Measurements from ENCODE around the gene MPDU1.
A peak's percentile ranks its signal among the peaks of the same experiment; 100 is the strongest.

Gene MPDU1

GRCh38 chr17:7583253-7584109 lies at the start of gene MPDU1:
MPDU1 (plus strand) TSS chr17:7583852; CDS start chr17:7583863, 11 bp downstream.
- peak; percentile 92 to 93 for DNase-seq

- no peak for DNase-seq
These were observed 45.6 kb upstream of the MPDU1 start for GRCh38 chr17:7538050-7538449.

GRCh38 chr17:7538891-7539545 lies 44.6 kb upstream of the MPDU1 start:
- no peak for DNase-seq

- DNase-seq = no peak
These were observed 42.5 kb upstream of the MPDU1 start for GRCh38 chr17:7541074-7541621.

- no peak for DNase-seq
These were observed 38.7 kb upstream of the MPDU1 start for GRCh38 chr17:7544911-7545310.

GRCh38 chr17:7548585-7549400 lies 34.9 kb upstream of the MPDU1 start, which contains the start of gene TNFSF12:
TNFSF12 (plus strand) TSS chr17:7549058; CDS start chr17:7549154, 96 bp downstream.
- peak; percentile 38 to 54 for DNase-seq

- DNase-seq = peak; percentile 33 to 45
These were observed 34.1 kb upstream of the MPDU1 start for GRCh38 chr17:7549401-7550055.

- DNase-seq = no peak
These were observed 33.3 kb upstream of the MPDU1 start for GRCh38 chr17:7550344-7550743.

- no peak for DNase-seq
These were observed 32.3 kb upstream of the MPDU1 start for GRCh38 chr17:7551396-7551795.

GRCh38 chr17:7552621-7553051 lies 31.0 kb upstream of the MPDU1 start:
- DNase-seq = no peak

GRCh38 chr17:7553356-7553755 lies 30.3 kb upstream of the MPDU1 start:
- no peak for DNase-seq

- DNase-seq = no peak
These were observed 28.2 kb upstream of the MPDU1 start for GRCh38 chr17:7555320-7555948.

- DNase-seq = no peak
These were observed 27.0 kb upstream of the MPDU1 start for GRCh38 chr17:7556627-7557026.

- no peak for DNase-seq
These were observed 26.4 kb upstream of the MPDU1 start for GRCh38 chr17:7557147-7557764.

- no peak for DNase-seq
These were observed 25.7 kb upstream of the MPDU1 start for GRCh38 chr17:7557775-7558543.

GRCh38 chr17:7558544-7559319 lies 24.9 kb upstream of the MPDU1 start, which contains the start of gene TNFSF13:
TNFSF13 (plus strand) TSS chr17:7558750; CDS start chr17:7559040, 290 bp downstream.
- no peak for DNase-seq

- DNase-seq = no peak
These were observed 24.1 kb upstream of the MPDU1 start for GRCh38 chr17:7559320-7560171.
